HepG2 (cell line): Measurements from ENCODE around the gene PLPP3. TPM values are rescaled to one million over a fixed set of nuclear protein-coding genes. Genes with fewer than 3 reads are reported as not detected.

Experiments
- ATAC-seq: fragments of 200-7000 bp; cut with Tn5 transposase; 3 replicates; pipeline ENCODE4 v1.9.1; 2020; ENCODE audit warnings: mild to moderate bottlenecking, moderate library complexity
- BruUV-seq: library from RNA; stranded (reverse); fragments of 400-500 nt; replicated peaks from 2 replicates; lab custom pipeline; 2021; lab: Mats Ljungman, UMichigan
- CTCF ChIA-PET: fragments of 300-600 bp; formaldehyde crosslinking; extraction: SDS; loops from one replicate; lab custom pipeline; 2021; ENCODE audit warnings: low total read pairs, inconsistent platforms, low intra/inter-chr PET ratio; lab: Yijun Ruan, JAX
- POLR2A ChIA-PET: fragments of 350-600 bp; sonication (Branson Sonifier 250); formaldehyde crosslinking; loops from one replicate; lab custom pipeline; 2020; ENCODE audit warnings: antibody characterized with exemption, inconsistent platforms; lab: Yijun Ruan, JAX
- DNase-seq: peaks from one replicate; pipeline ENCODE4 v3.0.0-alpha.2; 2015; ENCODE audit warnings: low spot score
- FAIRE-seq: peaks from 3 replicates; lab custom pipeline; 2011; peaks lifted over from hg19 to GRCh38; lab: Jason Lieb, UNC
- H2AFZ ChIP-seq: one replicate; pipeline ENCODE4 v1.6.1; 2011; ENCODE audit warnings: low read length, inconsistent platforms
- H3K27ac ChIP-seq: fragments of 300-600 bp; 3 replicates; pipeline ENCODE4 v1.8.0; 2011; ENCODE audit warnings: mixed run types, mild to moderate bottlenecking, mixed read lengths, low read length, inconsistent platforms; ENCODE audit not compliant: insufficient read depth; ENCODE audit errors: extremely low read length
- H3K27me3 ChIP-seq, 2 experiments: fragments of 200-600 bp in 1 of 2; 2 replicates in 1 of 2; 3 replicates in 1 of 2; pipeline versions ENCODE4 v1.6.0 to v1.8.0; 2011; ENCODE audit warnings: low read length in 2 of 2, mild to moderate bottlenecking in 2 of 2, moderate library complexity in 2 of 2, inconsistent platforms in 1 of 2; ENCODE audit not compliant: insufficient read depth in 2 of 2, control insufficient read depth in 1 of 2
- H3K36me3 ChIP-seq, 2 experiments: fragments of 200-600 bp in 1 of 2; replicated peaks in 1 of 2; 2 replicates in 1 of 2; 3 replicates in 1 of 2; pipeline versions ENCODE4 v1.5.1 to v1.8.0; 2011; ENCODE audit warnings: low read length in 2 of 2, inconsistent platforms in 1 of 2; ENCODE audit not compliant: insufficient read depth in 2 of 2, control insufficient read depth in 1 of 2
- H3K4me1 ChIP-seq: 2 replicates; pipeline ENCODE4 v1.5.1; 2012; ENCODE audit warnings: low read length, inconsistent platforms; ENCODE audit not compliant: insufficient read depth
- H3K4me2 ChIP-seq: 2 replicates; pipeline ENCODE4 v1.6.0; 2011; ENCODE audit warnings: low read depth, low read length, inconsistent platforms
- H3K4me3 ChIP-seq, 3 experiments: fragments of 200-600 bp in 1 of 3; sonication (generic), shearing (Covaris generic) in 1 of 3; replicated peaks in 1 of 3; 2 replicates each; pipeline ENCODE4 v1.5.1; 2011 to 2016; ENCODE audit warnings: low read length in 3 of 3, inconsistent platforms in 2 of 3, low read depth in 2 of 3, mild to moderate bottlenecking in 2 of 3, control low read depth in 1 of 3, mixed read lengths in 1 of 3; ENCODE audit not compliant: insufficient read depth in 1 of 3
- H3K79me2 ChIP-seq: one replicate; pipeline ENCODE4 v1.6.1; 2011; ENCODE audit warnings: low read length, inconsistent platforms; ENCODE audit not compliant: insufficient read depth
- H3K9ac ChIP-seq: 2 replicates; pipeline ENCODE4 v1.6.0; 2011; ENCODE audit warnings: mild to moderate bottlenecking, low read depth, low read length, inconsistent platforms; ENCODE audit not compliant: insufficient read depth
- H3K9me3 ChIP-seq: 2 replicates; pipeline ENCODE4 v1.5.1; 2012; ENCODE audit warnings: mild to moderate bottlenecking, low read length
- H4K20me1 ChIP-seq: 2 replicates; pipeline ENCODE4 v1.6.0; 2011; ENCODE audit warnings: inconsistent platforms, mild to moderate bottlenecking, low read length, moderate library complexity; ENCODE audit not compliant: insufficient read depth
- ASH2L ChIP-seq: fragments of 300-600, 200-600 bp; sonication (generic); IDR thresholded peaks from 2 replicates; pipeline ENCODE4 v1.7.0; 2017; ENCODE audit warnings: low read depth, mild to moderate bottlenecking, moderate library complexity, mixed read lengths, low read length; ENCODE audit not compliant: insufficient read length
- FOSL2 ChIP-seq: sonication (generic); formaldehyde crosslinking; IDR thresholded peaks from 2 replicates; pipeline ENCODE4 v1.4.0; 2020; ENCODE audit warnings: missing genetic modification reagents
- RBM22 ChIP-seq: fragments of 200-400 bp; formaldehyde crosslinking; optimal IDR thresholded peaks from 2 replicates; pipeline ENCODE3; 2017; ENCODE audit warnings: mild to moderate bottlenecking, low read length, moderate library complexity
- ZFX ChIP-seq: sonication (generic); formaldehyde crosslinking; IDR thresholded peaks from 2 replicates; pipeline ENCODE4 v1.4.0; 2020; ENCODE audit warnings: mild to moderate bottlenecking, low read depth, missing genetic modification reagents, moderate library complexity
- ZNF772 ChIP-seq: sonication (generic); formaldehyde crosslinking; IDR thresholded peaks from 2 replicates; pipeline ENCODE4 v1.5.0; 2020; ENCODE audit warnings: mild to moderate bottlenecking, missing genetic modification reagents
- WGBS: methylation state at CpG from one replicate; pipeline ENCODE4 v1.1.6; 2017; ENCODE audit warnings: low lambda C conversion rate; 5-methylcytosine and 5-hydroxymethylcytosine counted together
- in situ Hi-C: cut with HindIII; loops from 2 replicates; pipeline ENCODE4 v1.10.0; 2017; ENCODE audit warnings: low pct_unique_long_range_greater_than_20kb; ENCODE audit not compliant: extremely low pct_ligation_motif_present
- intact Hi-C: fragments of 100-400 bp; cut with micrococcal nuclease; formaldehyde crosslinking; loops from one replicate; pipeline ENCODE4 v1.10.0; 2022; ENCODE audit not compliant: unreplicated experiment
- polyA plus RNA-seq, 8 experiments: library from polyadenylated mRNA; depleted of rRNA in 3 of 8; stranded (reverse) in 7 of 8; unstranded in 1 of 8; fragments of >200 nt; fragmentation: Illumina TruSeq in 4 of 8; extraction: Trizol in 4 of 8; gene quantifications; 2 replicates each; pipeline versions ENCODE4 v1.2.1 to v1.2.3, GENCODE V29; 2011 to 2016; ENCODE audit warnings: low read depth in 4 of 8, missing spikeins in 1 of 8, mixed read lengths in 1 of 8; ENCODE audit not compliant: insufficient read depth in 1 of 8
- total RNA-seq, 5 experiments: library from RNA; depleted of rRNA; stranded (reverse); fragments of >200 nt; fragmentation: Illumina TruSeq; extraction: Trizol; gene quantifications; 2 replicates each; pipeline ENCODE4 v1.2.3, GENCODE V29; 2016; ENCODE audit warnings: low read depth in 1 of 5
- TF ChIP-seq, protein P1 (sequence below): sonication (generic); formaldehyde crosslinking; IDR thresholded peaks from 2 replicates; pipeline ENCODE4 v1.4.0; 2020; ENCODE audit warnings: low read depth, missing genetic modification reagents

PLPP3 gene
- total and polyA plus RNA-seq, 2 of the 13 experiments (the other 11 are each of a cell fraction or from before 2014, with no cell fraction given) = 49.7 to 65.8 TPM

- FAIRE-seq (no peak), DNase-seq (no peak), ATAC-seq (no peak)
- Histone ChIP-seq H3K4me3 (no peak overlapping the region), H3K4me2 (no peak overlapping the region), H3K27me3 (no peaks in the 10 kb centered on the region), H3K9ac (no peak overlapping the region), H2AFZ (no peak overlapping the region), H3K27ac (peak overlapping the region; percentile 93), H3K4me1 (peaks cover 67% of the 10 kb centered on the region), H3K9me3 (no peaks in the 10 kb centered on the region), H3K36me3 (peaks cover 23 to 75% of the 10 kb centered on the region in 2 experiments), H4K20me1 (no peaks in the 10 kb centered on the region), H3K79me2 (peaks cover 41% of the 10 kb centered on the region)
- 64% methylated on average over 2 of the region's 6 CpGs for WGBS
- in situ Hi-C loops = no loop called here
- POLR2A ChIA-PET = interaction anchor here (0.9 to 8.2 kb wide), 5 partner anchors 16 to 65 kb away, joined by 3 to 74 read pairs (median 7); partner anchors contain the start of gene PLPP3
- BruUV-seq = no TSS peak
- no peak for TF ChIP-seq ASH2L
- TF ChIP-seq FOSL2 (CRISPR knock-in tag) = peak; percentile 44
- TF ChIP-seq ZNF772 (CRISPR knock-in tag) = no peak
- peak; percentile 65 for TF ChIP-seq RBM22
- no peak for TF ChIP-seq ZFX (CRISPR knock-in tag)
- TF ChIP-seq, protein P1, sequence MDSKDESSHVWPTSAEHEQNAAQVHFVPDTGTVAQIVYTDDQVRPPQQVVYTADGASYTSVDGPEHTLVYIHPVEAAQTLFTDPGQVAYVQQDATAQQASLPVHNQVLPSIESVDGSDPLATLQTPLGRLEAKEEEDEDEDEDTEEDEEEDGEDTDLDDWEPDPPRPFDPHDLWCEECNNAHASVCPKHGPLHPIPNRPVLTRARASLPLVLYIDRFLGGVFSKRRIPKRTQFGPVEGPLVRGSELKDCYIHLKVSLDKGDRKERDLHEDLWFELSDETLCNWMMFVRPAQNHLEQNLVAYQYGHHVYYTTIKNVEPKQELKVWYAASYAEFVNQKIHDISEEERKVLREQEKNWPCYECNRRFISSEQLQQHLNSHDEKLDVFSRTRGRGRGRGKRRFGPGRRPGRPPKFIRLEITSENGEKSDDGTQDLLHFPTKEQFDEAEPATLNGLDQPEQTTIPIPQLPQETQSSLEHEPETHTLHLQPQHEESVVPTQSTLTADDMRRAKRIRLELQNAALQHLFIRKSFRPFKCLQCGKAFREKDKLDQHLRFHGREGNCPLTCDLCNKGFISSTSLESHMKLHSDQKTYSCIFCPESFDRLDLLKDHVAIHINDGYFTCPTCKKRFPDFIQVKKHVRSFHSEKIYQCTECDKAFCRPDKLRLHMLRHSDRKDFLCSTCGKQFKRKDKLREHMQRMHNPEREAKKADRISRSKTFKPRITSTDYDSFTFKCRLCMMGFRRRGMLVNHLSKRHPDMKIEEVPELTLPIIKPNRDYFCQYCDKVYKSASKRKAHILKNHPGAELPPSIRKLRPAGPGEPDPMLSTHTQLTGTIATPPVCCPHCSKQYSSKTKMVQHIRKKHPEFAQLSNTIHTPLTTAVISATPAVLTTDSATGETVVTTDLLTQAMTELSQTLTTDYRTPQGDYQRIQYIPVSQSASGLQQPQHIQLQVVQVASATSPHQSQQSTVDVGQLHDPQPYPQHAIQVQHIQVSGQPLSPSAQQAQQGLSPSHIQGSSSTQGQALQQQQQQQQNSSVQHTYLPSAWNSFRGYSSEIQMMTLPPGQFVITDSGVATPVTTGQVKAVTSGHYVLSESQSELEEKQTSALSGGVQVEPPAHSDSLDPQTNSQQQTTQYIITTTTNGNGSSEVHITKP (CRISPR knock-in tag) = no peak
- CTCF ChIA-PET = no interaction called here
- intact Hi-C loops = no loop called here
These were observed 68.0 kb downstream of the PLPP3 start for GRCh38 chr1:56511364-56511763.
